Effector memory CD4-positive, alpha-beta T cell (primary cell): ENCODE data around the gene SNAP47.

ENCODE experiments used
- DNase-seq, 3 donors: peaks; one replicate each; pipeline ENCODE4 v3.0.0-alpha.2; 2020
- H3K27ac ChIP-seq: 2 replicates; pipeline ENCODE4 v1.7.0; 2013; ENCODE audit warnings: mild to moderate bottlenecking, low read length, moderate library complexity; ENCODE audit not compliant: insufficient read depth, poor library complexity, severe bottlenecking
- H3K27me3 ChIP-seq: replicated peaks from 2 replicates; pipeline ENCODE4 v1.7.0; 2013; ENCODE audit warnings: mild to moderate bottlenecking, low read length; ENCODE audit not compliant: insufficient read depth, control insufficient read depth, poor library complexity, severe bottlenecking
- H3K36me3 ChIP-seq: 2 replicates; pipeline ENCODE4 v1.7.0; 2013; ENCODE audit warnings: mild to moderate bottlenecking, low read length, moderate library complexity; ENCODE audit not compliant: control insufficient read depth, insufficient read depth
- H3K4me1 ChIP-seq: 2 replicates; pipeline ENCODE4 v1.7.0; 2013; ENCODE audit warnings: low read length, mild to moderate bottlenecking; ENCODE audit not compliant: control insufficient read depth, insufficient read depth, poor library complexity, severe bottlenecking
- H3K4me3 ChIP-seq: 2 replicates; pipeline ENCODE4 v1.7.0; 2013; ENCODE audit warnings: low read length, low read depth, mild to moderate bottlenecking; ENCODE audit not compliant: insufficient read depth, poor library complexity, severe bottlenecking
- H3K9me3 ChIP-seq: 2 replicates; pipeline ENCODE4 v1.7.0; 2013; ENCODE audit warnings: mild to moderate bottlenecking, low read length, moderate library complexity; ENCODE audit not compliant: control insufficient read depth

Gene SNAP47

GRCh38 chr1:227740401-227740960 lies 5.2 kb downstream of the SNAP47 start:
- Histone ChIP-seq H3K27me3 (no peaks in the 10 kb centered on the region), H3K27ac (no peak overlapping the region), H3K4me1 (peaks cover 16% of the 10 kb centered on the region), H3K4me3 (no peak overlapping the region), H3K36me3 (no peaks in the 10 kb centered on the region), H3K9me3 (no peaks in the 10 kb centered on the region)
- DNase-seq: no peak

- H3K27me3 ChIP-seq: no peaks in the 10 kb centered on the region
- no peak overlapping the region for H3K4me3 ChIP-seq
- no peak for DNase-seq
- no peak overlapping the region for H3K27ac ChIP-seq
- H3K9me3 ChIP-seq: no peaks in the 10 kb centered on the region
- H3K4me1 ChIP-seq: peaks cover 8% of the 10 kb centered on the region
- H3K36me3 ChIP-seq: no peaks in the 10 kb centered on the region
Measured at GRCh38 chr1:227741166-227741870, 6.1 kb downstream of the SNAP47 start.

DNA sequence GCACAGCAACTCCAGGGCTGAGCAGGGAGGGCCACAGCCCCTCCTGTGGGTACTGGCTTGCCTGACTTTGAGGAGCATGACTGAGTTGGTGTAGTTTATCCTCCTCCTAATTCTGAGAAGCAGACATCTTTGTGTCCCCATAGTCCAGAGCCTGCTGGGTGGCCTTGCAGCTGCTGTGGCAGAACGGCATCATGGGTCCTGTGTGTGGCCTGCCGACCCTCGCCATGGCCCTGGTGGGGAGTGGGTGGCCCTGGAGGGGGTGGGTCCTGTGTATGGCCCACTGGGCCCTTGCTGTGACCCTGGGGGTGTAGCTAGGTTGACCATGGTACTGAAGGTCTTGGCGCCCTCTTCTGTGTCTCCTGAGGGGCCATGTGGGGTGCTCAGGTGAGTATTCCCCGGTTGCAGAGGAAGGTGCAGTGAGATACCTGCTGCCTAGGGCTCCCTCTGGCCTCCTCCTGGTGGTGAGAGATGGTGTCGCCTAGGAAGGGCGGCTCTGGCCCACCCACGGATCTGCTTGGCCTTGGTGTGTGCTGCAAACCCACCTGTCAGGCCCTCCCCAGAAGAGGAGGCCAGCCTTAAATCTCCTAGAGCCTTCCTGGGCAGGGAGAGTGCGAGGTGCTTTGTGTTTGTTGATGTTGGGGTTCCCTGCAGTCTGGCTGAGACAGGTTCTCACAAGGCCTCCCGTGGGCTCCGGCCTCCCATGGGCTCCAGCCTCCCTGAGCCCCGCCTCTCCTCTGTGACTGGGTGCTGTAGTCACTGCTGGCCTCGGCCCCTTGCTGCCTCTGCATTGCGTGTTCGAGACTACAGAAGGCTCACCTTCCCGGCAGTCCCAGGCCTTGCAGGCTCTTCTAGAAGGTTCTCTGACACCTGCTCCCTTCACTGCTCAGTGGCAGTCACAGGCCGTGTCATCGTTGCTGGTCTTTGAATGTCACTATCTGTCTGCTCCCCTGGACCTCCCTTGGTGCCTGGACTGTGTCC lies 7.8 kb downstream of the SNAP47 start:
- Histone ChIP-seq H3K9me3 (no peaks in the 10 kb centered on the region), H3K27me3 (no peaks in the 10 kb centered on the region), H3K4me3 (no peak overlapping the region), H3K36me3 (peaks cover 4% of the 10 kb centered on the region), H3K4me1 (peaks cover 18% of the 10 kb centered on the region), H3K27ac (no peak overlapping the region)
- DNase-seq: no peak

DNA sequence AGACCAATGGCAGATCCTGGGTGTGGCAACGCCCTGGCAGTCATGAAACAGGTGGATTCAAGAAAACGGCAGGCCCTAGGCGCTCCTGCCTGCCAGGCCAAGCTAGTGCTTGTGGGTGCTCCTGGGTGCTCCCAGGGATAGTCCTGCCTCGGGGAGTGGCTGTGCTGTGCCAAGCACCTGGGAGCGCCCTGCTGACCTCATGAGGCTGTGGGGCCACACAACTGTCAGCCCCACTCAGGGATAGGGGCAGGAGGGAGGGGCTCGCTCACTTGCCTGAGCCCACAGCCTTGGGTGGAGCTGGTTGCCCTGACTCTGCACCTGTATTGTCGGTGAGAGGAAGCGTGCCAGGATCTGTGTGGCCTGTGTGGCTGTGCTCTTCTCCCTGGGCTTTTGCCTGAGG lies 9.4 kb downstream of the SNAP47 start:
- Histone ChIP-seq H3K4me3 (no peak overlapping the region), H3K27me3 (no peaks in the 10 kb centered on the region), H3K27ac (peak overlapping the region; percentile 8), H3K36me3 (peaks cover 6% of the 10 kb centered on the region), H3K9me3 (no peaks in the 10 kb centered on the region), H3K4me1 (peaks cover 34% of the 10 kb centered on the region)
- DNase-seq: no peak

GRCh38 chr1:227745568-227746265 lies 10.5 kb downstream of the SNAP47 start:
- no peak for DNase-seq
- Histone ChIP-seq H3K27me3 (no peaks in the 10 kb centered on the region), H3K4me1 (peaks cover 34% of the 10 kb centered on the region), H3K27ac (no peak overlapping the region), H3K36me3 (peaks cover 12% of the 10 kb centered on the region), H3K4me3 (no peak overlapping the region), H3K9me3 (no peaks in the 10 kb centered on the region)

- H3K27me3 ChIP-seq: no peaks in the 10 kb centered on the region
- H3K4me1 ChIP-seq: peaks cover 34% of the 10 kb centered on the region
- H3K36me3 ChIP-seq: peaks cover 15% of the 10 kb centered on the region
- no peak for DNase-seq
- no peak overlapping the region for H3K27ac ChIP-seq
- no peak overlapping the region for H3K4me3 ChIP-seq
- no peaks in the 10 kb centered on the region for H3K9me3 ChIP-seq
Measured at GRCh38 chr1:227746676-227747075, 11.4 kb downstream of the SNAP47 start.

GRCh38 chr1:227747382-227747781 lies 12.1 kb downstream of the SNAP47 start:
- H3K4me3 ChIP-seq: no peak overlapping the region
- no peak for DNase-seq
- no peaks in the 10 kb centered on the region for H3K9me3 ChIP-seq
- H3K36me3 ChIP-seq: peaks cover 15% of the 10 kb centered on the region
- no peak overlapping the region for H3K27ac ChIP-seq
- H3K27me3 ChIP-seq: no peaks in the 10 kb centered on the region
- peaks cover 34% of the 10 kb centered on the region for H3K4me1 ChIP-seq

DNA sequence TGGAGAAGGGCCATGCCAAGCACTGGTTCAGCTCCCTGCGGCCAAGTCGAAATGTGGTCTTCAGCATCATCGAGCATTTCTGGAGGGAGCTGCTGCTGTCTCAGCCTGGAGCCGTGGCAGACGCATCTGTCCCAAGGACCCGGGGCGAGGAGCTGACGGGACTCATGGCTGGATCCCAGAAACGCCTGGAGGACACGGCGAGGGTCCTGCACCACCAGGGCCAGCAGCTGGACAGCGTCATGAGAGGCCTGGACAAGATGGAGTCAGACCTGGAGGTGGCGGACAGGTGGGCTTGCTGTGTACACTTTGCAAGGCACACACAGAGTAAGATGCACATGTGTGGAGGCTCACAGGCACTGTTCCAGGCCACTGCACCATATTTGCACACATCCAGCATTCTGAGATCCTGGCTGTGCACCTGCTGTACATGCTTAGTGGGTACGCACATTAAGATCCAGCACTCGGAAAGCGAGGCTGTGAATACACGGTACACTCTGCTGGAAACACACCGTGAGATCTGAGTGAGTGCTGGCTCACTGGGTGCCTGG lies 12.8 kb downstream of the SNAP47 start:
- no peaks in the 10 kb centered on the region for H3K9me3 ChIP-seq
- H3K36me3 ChIP-seq: peaks cover 15% of the 10 kb centered on the region
- H3K27me3 ChIP-seq: no peaks in the 10 kb centered on the region
- peak overlapping the region; percentile 10 for H3K27ac ChIP-seq
- peaks cover 34% of the 10 kb centered on the region for H3K4me1 ChIP-seq
- no peak for DNase-seq
- no peak overlapping the region for H3K4me3 ChIP-seq

DNA sequence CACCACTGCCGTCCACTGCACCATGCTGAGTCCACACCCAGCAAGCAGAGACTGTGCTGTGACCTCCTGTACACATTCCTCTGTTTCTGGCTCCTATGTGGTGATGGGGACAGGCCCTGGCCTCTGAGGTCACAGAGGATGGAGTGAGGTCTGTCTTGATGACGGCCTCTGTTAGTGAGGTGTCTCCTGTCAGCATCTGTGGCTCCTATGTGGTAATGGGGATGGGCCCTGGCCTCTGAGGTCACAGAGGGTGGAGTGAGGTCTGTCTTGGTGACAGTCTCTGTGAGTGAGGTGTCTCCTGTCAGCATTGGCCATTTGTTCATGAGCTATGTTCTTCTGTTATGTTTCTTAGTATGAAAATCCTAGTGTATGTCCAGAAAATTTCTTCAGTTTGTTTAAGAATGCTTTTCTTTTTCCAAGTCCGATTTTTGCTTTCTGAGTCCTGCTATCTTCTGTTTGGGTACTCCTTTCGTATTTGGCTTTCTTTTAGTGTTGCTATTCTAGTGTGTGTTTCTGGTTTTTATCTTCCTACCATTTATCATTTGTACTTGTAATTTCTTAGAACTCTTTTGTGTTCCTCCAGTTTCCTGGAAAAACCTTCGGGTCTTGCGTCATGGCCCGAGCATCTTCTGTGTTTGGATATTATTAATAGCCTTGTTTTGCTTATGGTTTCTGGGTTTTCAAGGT lies 13.4 kb downstream of the SNAP47 start:
- H3K27ac ChIP-seq: peak overlapping the region; percentile 42
- peaks cover 34% of the 10 kb centered on the region for H3K4me1 ChIP-seq
- H3K9me3 ChIP-seq: no peaks in the 10 kb centered on the region
- peak in 1 of 3 donors; percentile 30 for DNase-seq
- H3K4me3 ChIP-seq: no peak overlapping the region
- H3K36me3 ChIP-seq: peaks cover 15% of the 10 kb centered on the region
- no peaks in the 10 kb centered on the region for H3K27me3 ChIP-seq
